Osteoblast (primary cell): ENCODE results near the gene DNASE1. TPM values are rescaled to one million over a fixed set of nuclear protein-coding genes. Genes with fewer than 3 reads are reported as not detected.
A peak's percentile ranks its signal among the peaks of the same experiment; 100 is the strongest.

Source experiments
- DNase-seq: peaks from one replicate; pipeline ENCODE4 v3.0.0; 2011; ENCODE audit warnings: low spot score, mixed read lengths; ENCODE audit not compliant: insufficient read length; ENCODE audit errors: missing footprints
- H2AFZ ChIP-seq: 2 replicates; pipeline ENCODE4 v1.6.0; 2011; ENCODE audit warnings: mild to moderate bottlenecking, low read length
- H3K27ac ChIP-seq: 2 replicates; pipeline ENCODE4 v1.5.1; 2011; ENCODE audit warnings: mild to moderate bottlenecking, low read depth, low read length, moderate library complexity
- H3K27me3 ChIP-seq: 2 replicates; pipeline ENCODE4 v1.6.0; 2012; ENCODE audit warnings: mild to moderate bottlenecking, control low read depth, inconsistent platforms, low read length, moderate library complexity; ENCODE audit not compliant: insufficient read depth
- H3K36me3 ChIP-seq: 2 replicates; pipeline ENCODE4 v1.5.1; 2011; ENCODE audit warnings: mild to moderate bottlenecking, low read length, control low read depth, moderate library complexity; ENCODE audit not compliant: insufficient read depth
- H3K4me1 ChIP-seq: 2 replicates; pipeline ENCODE4 v1.5.1; 2011; ENCODE audit warnings: mild to moderate bottlenecking, low read length, control low read depth, moderate library complexity; ENCODE audit not compliant: insufficient read depth
- H3K4me2 ChIP-seq: 2 replicates; pipeline ENCODE4 v1.6.0; 2011; ENCODE audit warnings: mild to moderate bottlenecking, low read length; ENCODE audit not compliant: insufficient read depth
- H3K4me3 ChIP-seq: fragments of 200-600 bp; sonication (generic); 3 replicates; pipeline ENCODE4 v1.5.1; 2012; ENCODE audit warnings: mild to moderate bottlenecking, low read length, inconsistent platforms; ENCODE audit not compliant: insufficient read depth
- H3K79me2 ChIP-seq: 2 replicates; pipeline ENCODE4 v1.6.0; 2012; ENCODE audit warnings: mild to moderate bottlenecking, low read length, control low read depth, inconsistent platforms; ENCODE audit not compliant: insufficient read depth
- H3K9me3 ChIP-seq: 2 replicates; pipeline ENCODE4 v1.5.1; 2011; ENCODE audit warnings: low read depth, low read length, control low read depth
- H4K20me1 ChIP-seq: 2 replicates; pipeline ENCODE4 v1.6.0; 2012; ENCODE audit warnings: mild to moderate bottlenecking, low read length, control low read depth; ENCODE audit not compliant: insufficient read depth
- total RNA-seq: library from RNA; depleted of rRNA; stranded (reverse); fragments of >200 nt; gene quantifications from 2 replicates; pipeline ENCODE4 v1.2.3, GENCODE V29; 2012
- TF ChIP-seq, protein P1 (sequence below): IDR thresholded peaks from 2 replicates; pipeline ENCODE4 v1.5.1; 2011; ENCODE audit warnings: mild to moderate bottlenecking, low read depth, low read length, moderate library complexity; ENCODE audit errors: extremely low read depth

Gene DNASE1, protein sequence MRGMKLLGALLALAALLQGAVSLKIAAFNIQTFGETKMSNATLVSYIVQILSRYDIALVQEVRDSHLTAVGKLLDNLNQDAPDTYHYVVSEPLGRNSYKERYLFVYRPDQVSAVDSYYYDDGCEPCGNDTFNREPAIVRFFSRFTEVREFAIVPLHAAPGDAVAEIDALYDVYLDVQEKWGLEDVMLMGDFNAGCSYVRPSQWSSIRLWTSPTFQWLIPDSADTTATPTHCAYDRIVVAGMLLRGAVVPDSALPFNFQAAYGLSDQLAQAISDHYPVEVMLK
- total RNA-seq: 11.9 and 13.3 TPM in 2 replicates

DNA sequence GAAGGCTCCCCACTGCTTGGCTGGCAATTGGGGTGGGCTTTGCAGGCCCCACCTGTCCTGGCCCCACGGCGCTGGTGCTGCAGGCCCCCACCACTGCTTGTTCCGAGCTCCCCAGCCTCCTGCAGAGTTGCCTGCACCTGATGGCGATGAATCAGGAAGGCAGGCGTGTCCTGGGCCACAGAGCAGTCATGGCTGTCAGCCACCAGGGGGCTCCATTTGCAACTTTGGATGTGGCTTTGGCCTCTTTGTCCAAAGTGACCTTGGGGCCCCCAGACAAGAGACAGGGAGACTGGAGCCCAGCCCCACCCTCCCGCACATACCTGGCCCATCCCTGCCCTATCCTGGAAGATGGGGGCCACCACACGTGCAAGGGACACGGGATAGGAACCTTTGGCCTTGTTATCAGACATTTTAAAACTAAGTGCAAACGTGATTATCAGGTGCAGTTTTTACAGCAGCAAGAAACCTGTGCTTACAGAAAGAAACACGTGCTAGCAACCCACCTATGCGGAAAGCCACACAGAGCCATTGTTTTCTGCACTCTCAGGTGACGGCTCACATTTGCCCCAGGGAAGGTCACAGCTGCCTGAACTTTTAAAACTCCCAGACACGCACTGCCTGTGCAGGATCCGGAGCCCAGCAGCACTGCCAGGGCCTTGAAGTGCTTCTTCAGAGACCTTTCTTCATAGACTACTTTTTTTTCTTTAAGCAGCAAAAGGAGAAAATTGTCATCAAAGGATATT lies at the start of gene DNASE1:
TSS of gene DNASE1 (plus strand) at position 443 of the 743 bp plus-strand sequence. CDS start 683 bp downstream, outside the sequence.
- no peaks in the 10 kb centered on the region for H3K79me2 ChIP-seq
- H2AFZ ChIP-seq: no peak within 1 kb of the TSS
- DNase-seq: peak; percentile 93
- peaks cover 22% of the 10 kb centered on the region for H4K20me1 ChIP-seq
- TF ChIP-seq, protein P1, sequence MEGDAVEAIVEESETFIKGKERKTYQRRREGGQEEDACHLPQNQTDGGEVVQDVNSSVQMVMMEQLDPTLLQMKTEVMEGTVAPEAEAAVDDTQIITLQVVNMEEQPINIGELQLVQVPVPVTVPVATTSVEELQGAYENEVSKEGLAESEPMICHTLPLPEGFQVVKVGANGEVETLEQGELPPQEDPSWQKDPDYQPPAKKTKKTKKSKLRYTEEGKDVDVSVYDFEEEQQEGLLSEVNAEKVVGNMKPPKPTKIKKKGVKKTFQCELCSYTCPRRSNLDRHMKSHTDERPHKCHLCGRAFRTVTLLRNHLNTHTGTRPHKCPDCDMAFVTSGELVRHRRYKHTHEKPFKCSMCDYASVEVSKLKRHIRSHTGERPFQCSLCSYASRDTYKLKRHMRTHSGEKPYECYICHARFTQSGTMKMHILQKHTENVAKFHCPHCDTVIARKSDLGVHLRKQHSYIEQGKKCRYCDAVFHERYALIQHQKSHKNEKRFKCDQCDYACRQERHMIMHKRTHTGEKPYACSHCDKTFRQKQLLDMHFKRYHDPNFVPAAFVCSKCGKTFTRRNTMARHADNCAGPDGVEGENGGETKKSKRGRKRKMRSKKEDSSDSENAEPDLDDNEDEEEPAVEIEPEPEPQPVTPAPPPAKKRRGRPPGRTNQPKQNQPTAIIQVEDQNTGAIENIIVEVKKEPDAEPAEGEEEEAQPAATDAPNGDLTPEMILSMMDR: peak; percentile 67
- peaks cover 25% of the 10 kb centered on the region for H3K36me3 ChIP-seq
- H3K9me3 ChIP-seq: no peaks in the 10 kb centered on the region
- peaks cover 6% of the 10 kb centered on the region for H3K4me1 ChIP-seq
- H3K27ac ChIP-seq: no peak within 1 kb of the TSS
- H3K4me2 ChIP-seq: no peak within 1 kb of the TSS
- H3K4me3 ChIP-seq: no peak within 1 kb of the TSS
- H3K27me3 ChIP-seq: no peaks in the 10 kb centered on the region

DNA sequence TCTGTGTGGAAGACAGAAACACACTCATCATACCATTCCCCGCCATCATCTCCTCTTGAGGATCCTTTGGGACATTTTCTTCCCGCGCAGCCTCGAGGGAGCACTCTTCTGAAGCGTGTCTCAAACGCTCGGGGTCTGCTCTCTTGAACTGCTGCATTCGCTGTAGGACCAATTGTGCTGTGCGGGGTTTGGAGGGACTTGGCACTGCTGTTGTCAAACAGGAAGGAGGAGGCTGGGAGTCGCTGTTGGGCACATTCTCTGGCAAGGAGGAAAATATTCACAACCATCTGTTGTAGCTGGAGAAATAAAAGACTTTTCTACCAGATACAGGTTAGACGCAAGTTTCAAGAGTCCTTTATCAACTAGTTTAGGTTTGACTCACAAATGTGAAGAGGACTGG lies 48.0 kb upstream of the DNASE1 start:
- Histone ChIP-seq H3K27me3 (no peaks in the 10 kb centered on the region), H3K27ac (no peak overlapping the region), H3K4me2 (no peak overlapping the region), H3K4me1 (peaks cover 8% of the 10 kb centered on the region), H2AFZ (no peak overlapping the region), H3K9me3 (no peaks in the 10 kb centered on the region), H3K36me3 (peaks cover 17% of the 10 kb centered on the region), H4K20me1 (no peaks in the 10 kb centered on the region), H3K4me3 (no peak overlapping the region), H3K79me2 (peaks cover 10% of the 10 kb centered on the region)
- DNase-seq: no peak
- TF ChIP-seq, protein P1: no peak

DNA sequence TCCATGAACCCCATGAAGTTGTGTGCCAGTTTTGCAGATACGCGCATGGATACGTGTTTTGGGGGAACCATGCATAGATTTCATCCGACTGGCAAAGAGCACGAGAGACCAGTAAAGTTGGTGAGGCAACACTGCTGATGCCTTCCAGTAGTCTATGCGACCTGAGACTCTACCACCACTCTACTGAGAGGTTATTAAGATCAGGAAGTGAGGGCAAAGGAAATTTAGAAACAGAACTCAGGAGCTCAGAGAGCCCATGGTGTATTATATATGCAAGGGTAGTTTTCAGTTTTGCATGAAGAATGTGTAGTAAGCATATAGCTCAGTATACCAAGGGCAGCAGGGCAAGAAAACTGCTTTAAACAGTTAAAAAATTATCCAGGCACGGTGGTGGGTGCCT lies 47.3 kb upstream of the DNASE1 start:
- Histone ChIP-seq H3K27me3 (no peaks in the 10 kb centered on the region), H3K4me2 (no peak overlapping the region), H3K79me2 (peaks cover 17% of the 10 kb centered on the region), H3K36me3 (peaks cover 17% of the 10 kb centered on the region), H3K27ac (no peak overlapping the region), H3K4me3 (no peak overlapping the region), H3K9me3 (no peaks in the 10 kb centered on the region), H4K20me1 (no peaks in the 10 kb centered on the region), H2AFZ (no peak overlapping the region), H3K4me1 (peaks cover 8% of the 10 kb centered on the region)
- no peak for DNase-seq
- TF ChIP-seq, protein P1: no peak

DNA sequence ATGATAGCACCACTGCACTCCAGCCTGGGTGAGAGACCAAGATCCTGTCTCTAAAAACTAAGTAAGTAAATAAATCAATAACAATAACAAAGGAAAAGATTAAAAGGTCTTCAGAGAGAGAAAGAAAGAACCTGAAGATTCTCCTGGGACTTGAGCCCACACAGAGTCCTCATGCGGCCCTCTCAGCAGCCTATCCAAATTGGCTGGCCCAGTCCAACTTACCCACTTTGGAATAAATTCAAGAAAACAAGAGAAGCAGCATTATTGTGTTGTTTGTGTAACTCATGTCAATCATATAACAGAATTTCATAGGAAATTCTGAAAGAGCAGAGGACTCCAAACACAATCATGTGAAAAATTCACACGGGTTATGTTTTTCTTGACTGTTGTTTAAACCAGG lies 46.9 kb upstream of the DNASE1 start:
- no peak for DNase-seq
- no peak overlapping the region for H3K4me2 ChIP-seq
- H3K36me3 ChIP-seq: peaks cover 17% of the 10 kb centered on the region
- H3K27me3 ChIP-seq: no peaks in the 10 kb centered on the region
- peaks cover 21% of the 10 kb centered on the region for H3K79me2 ChIP-seq
- H3K27ac ChIP-seq: no peak overlapping the region
- peak overlapping the region; percentile 41 for H2AFZ ChIP-seq
- peaks cover 11% of the 10 kb centered on the region for H3K4me1 ChIP-seq
- TF ChIP-seq, protein P1: no peak
- no peak overlapping the region for H3K4me3 ChIP-seq
- no peaks in the 10 kb centered on the region for H4K20me1 ChIP-seq
- no peaks in the 10 kb centered on the region for H3K9me3 ChIP-seq
